GM19043 (cell line): Measurements from ENCODE around the gene KLHDC7B.
"Not testable (repeated sequence)": the region's sequence is repeated elsewhere in the genome, so short reads cannot be mapped to it uniquely, and the experiment has no call there.

ENCODE experiments used
- ATAC-seq: cut with Tn5 transposase; IDR thresholded peaks from one replicate; pipeline ENCODE4 v1.9.1; 2021; ENCODE audit warnings: low read depth; ENCODE audit not compliant: unreplicated experiment

Gene KLHDC7B

DNA sequence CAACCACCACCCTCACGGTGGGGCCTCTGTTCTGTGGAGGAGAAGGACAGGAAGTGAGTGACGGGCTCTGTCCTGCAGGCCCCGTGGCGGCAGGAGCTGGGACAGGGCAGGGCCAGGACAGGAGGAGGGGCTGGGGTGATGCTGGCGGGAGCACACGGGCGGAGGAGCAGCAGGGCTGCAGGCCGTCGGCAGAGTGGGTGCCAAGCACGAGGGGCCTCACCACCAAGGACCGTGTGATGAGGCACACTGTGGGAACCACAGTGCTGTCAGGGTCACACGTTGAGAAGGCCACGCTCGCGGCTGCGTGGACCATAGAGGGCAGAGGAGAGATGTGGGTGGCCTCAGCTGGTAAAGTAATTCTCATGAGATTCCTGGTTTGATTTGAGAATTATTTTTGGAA is 28.8 kb upstream of the KLHDC7B start:
- no peak for ATAC-seq

DNA sequence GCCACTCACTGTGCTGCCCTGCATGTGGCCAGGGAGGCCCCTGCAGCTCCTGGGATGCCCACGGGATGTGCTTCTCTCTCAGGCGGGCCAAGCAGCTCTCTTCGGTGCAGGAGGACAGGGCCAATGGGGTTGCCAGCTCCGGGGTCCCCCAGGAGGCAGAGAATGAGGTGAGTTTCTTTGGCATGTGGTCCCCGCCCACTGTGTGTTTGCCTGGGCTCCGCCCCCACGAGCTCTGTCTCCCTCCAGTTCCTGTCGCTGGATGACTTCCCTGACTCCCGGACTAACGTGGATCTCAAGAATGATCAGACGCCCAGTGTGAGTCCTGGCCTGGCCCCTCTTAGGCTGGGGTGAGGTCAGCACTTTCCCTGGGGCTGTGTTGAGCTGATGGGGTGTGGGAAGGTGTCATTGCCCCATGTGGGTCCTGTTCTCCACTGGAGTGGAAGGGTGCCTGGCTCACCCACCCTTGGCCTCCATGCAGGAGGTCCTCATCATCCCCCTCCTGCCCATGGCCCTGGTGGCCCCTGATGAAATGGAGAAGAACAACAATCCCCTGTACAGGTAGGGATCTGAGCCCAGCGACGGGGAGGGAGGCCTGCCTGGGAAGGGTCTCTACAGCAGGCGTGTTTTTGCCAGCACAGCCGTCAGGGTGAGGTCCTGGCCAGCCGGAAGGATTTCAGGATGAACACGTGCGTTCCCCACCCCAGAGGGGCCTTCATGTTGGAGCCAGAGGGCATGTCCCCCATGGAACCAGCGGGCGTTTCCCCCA is 28.0 kb upstream of the KLHDC7B start:
- ATAC-seq, result no peak

DNA sequence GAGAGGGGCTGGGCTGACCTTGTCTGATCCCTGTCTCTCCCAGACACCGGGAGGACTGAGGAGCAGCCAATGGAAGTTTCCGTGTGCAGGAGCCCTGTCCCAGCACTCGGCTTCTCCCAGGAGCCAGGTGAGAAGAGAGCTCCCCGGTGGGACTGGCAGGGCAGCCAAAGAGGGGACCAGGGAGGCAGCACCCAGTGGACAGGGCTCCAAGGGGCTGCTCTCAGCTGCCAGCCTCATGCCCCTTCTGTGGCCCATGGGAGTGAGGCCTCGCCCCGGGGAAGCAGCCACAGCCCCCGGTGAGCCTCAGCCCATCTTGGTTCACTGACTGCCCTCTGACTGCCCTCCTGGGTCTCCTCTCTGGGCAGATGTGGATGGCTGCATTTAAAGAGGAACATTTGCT is 27.1 kb upstream of the KLHDC7B start:
- ATAC-seq, result no peak

DNA sequence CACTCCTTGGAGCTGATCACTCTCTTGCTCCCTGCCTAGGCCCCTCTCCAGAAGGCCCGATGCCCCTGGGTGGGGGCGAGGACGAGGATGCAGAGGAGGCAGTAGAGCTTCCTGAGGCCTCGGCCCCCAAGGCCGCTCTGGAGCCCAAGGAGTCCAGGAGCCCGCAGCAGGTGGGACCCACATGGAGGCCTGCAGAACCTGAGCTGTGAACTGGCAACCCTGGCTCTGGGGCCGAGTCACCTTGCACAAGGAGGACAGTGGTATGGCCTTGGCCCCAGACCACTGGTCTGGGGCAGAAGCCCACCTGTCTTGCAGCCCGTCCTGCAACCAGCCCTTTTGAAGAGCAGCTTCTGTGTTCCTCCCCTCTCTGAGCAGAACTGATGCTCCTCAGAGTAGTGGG is 26.5 kb upstream of the KLHDC7B start:
- ATAC-seq, result no peak

DNA sequence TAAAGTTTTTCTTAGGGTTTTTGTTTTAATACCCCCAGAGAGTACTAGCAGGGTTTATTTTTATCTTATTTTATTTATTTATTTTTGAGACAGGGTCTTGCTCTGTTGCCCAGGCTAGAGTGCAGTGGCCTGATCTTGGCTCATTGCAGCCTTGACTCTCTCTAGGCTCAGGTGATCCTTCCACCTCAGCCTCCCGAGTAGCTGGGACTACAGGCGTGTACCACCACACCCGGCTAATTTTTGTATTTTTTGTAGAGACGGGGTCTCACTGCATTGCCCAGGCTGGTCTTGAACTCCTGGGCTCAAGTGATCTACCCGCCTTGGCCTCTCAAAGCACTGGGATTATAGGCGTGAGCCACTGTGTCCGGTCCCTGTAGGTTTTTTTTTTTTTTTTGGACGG is 25.5 kb upstream of the KLHDC7B start:
- ATAC-seq, result not testable (repeated sequence)

DNA sequence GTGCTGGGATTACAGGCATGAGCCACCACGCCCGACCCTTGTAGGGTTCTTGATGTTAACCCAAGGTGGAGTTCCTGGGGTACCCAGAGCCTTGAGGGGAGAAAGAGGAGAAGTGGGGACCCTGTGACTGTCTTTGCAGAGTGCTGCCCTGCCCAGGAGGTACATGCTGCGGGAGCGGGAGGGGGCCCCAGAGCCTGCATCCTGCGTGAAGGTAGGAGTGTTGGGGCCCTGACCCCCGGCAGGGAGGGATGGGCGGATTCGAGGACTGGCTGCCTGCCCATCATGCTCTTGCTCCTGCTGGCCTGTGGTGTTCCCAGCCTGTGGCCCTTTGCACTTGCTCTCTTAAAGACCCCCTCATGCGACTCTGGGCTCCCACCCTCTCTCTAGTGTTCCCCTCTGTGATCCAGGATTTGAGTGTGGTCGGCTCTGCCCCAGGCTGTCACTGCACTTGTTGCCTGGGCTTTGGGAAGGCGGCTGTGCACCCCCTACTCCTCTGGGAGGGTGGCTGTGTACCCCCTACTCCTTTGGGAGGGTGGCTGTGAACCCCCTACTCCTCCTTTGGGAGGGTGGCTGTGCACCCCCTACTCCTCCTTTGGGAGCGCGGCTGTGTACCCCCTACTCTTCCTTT is 24.8 kb upstream of the KLHDC7B start:
- no peak for ATAC-seq

DNA sequence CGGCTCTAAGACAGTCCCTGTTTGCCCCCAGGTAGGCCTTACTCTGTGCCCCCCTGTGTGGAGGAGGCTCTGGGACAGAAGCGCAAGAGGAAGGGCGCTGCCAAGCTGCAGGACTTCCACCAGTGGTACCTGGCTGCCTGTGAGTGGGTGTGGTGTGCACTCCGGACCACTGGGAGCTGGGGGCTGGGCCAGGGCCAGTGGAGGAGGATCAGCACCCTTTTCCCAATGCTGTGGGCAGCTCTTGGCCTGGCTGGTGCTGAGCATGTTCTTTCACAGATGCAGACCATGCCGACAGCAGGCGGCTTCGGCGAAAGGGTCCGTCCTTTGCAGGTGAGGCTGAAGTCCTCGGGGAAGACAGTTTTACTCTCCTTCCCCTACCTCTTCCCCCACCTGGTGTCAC is 24.0 kb upstream of the KLHDC7B start:
- no peak for ATAC-seq

DNA sequence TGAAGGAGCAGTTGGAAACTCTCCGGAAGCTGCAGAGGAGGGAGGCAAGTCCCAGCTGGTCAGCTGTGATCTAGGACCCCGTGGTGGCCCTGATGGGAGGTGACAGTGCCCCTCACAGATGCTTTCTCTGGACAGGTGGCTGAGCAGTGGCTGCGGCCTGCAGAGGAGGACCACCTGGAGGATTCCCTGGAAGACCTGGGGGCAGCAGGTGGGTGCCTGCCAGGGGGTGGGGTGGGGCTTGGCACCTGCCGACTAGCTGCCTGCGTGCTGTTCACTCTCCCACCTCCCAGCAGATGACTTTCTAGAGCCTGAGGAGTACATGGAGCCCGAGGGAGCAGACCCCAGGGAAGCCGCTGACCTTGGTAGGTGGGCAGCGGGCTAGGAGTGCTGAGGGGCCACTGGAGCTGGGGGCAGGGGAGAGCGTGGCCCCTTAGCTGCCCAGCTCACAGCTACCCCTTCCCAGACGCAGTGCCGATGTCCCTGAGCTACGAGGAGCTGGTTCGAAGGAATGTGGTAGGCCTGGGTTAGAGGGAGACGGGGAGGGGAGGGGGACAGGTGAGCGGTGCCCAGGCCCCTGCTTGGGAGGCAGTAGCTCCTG is 23.4 kb upstream of the KLHDC7B start:
- ATAC-seq, result no peak

DNA sequence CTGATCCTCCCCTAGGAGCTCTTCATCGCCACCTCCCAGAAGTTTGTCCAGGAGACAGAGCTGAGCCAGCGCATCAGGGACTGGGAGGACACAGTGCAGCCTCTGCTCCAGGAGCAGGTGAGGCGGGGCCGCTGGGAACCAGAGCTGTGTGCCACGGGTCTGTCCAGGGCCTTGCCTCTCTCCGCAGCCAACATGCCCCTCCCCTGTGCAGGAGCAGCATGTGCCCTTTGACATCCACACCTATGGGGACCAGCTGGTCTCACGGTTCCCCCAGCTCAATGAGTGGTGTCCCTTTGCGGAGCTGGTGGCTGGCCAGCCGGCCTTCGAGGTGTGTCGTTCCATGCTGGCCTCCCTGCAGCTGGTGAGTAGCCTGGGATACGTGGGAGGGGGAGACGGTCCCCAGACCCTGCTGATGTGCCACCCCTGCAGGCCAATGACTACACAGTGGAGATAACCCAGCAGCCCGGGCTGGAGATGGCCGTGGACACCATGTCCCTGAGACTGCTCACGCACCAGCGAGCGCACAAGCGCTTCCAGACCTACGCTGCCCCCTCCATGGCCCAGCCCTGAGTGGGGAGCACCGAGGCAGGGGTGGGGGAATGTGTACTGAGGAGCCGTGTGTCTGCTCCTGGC is 22.8 kb upstream of the KLHDC7B start:
- no peak for ATAC-seq

DNA sequence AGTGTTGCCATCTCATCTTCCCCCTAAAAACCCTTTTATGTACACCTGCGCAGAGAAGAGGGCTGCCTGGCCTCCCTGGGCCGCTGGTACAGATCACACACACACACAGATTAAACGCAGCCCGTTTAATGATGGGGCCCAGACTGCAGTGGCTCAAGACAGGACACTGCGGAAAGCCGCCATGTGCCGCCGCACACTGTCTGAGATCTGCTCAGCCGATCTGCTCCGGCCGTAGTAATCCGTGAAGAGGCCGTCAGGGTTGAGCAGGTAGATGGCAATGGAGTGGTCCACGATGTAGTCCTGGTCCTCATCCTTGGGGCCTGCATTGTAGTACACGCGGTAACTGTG is 22.3 kb upstream of the KLHDC7B start:
- no peak for ATAC-seq

DNA sequence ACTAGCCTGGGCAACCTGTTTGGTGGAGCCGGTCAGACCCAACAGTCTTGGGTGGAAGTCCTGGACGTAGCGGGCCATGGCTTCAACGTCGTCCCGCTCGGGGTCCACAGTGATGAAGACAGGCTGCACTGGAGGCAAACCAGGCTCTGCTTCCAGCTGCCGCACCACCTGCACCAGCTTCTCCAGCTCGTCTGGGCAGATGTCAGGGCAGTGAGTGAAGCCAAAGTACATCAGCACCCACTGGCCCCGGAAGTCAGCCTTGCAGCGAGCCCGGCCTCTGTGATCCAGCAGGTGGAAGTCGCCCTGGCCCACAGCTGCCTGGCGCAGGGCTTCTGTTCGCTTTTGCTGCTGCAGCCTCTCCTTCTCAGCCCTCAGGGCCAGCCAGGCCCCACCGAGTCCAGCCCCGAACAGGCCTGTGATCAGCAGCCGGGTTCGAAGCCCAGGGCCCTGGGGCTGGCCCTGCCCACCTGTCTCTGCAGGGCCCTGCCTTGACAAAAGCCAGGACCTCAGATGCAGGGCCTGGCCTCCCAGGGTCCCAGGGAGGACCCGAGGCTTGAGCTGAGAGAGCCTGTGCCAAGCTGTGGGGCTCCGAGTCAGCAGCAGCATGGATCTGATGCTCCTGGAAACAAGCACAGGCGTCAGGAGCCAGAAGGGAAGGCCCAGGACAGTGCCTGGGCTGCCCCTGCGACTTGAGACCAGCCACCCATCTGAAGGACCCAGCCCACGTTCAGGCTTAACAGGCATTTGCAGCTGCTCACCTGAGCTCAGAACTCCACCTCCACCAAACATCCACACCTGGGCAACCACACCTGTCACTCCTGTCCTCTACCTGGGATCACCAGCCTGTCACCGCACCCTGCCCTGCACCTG is 21.7 kb upstream of the KLHDC7B start:
- ATAC-seq, result no peak

DNA sequence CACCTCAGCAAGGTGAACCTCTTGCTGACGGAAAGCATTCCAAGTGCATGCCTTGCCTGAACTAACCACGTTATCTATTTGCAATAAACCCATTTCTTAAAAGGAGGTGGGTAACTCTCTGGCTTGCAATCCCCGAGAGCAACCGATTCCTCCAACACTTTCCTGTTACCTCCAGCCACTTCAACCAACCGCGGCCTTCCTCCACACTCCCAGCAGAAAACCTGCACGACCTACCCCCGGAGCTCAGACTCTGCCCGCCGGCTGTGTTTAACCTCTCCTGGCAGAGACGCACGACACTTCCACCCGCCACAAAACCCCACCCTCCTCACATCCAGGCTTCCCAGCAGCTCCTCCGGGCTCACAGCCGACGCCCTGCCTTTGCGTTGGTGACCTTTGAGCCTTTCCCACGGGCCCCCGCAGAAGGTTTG is 21.0 kb upstream of the KLHDC7B start:
- no peak for ATAC-seq

DNA sequence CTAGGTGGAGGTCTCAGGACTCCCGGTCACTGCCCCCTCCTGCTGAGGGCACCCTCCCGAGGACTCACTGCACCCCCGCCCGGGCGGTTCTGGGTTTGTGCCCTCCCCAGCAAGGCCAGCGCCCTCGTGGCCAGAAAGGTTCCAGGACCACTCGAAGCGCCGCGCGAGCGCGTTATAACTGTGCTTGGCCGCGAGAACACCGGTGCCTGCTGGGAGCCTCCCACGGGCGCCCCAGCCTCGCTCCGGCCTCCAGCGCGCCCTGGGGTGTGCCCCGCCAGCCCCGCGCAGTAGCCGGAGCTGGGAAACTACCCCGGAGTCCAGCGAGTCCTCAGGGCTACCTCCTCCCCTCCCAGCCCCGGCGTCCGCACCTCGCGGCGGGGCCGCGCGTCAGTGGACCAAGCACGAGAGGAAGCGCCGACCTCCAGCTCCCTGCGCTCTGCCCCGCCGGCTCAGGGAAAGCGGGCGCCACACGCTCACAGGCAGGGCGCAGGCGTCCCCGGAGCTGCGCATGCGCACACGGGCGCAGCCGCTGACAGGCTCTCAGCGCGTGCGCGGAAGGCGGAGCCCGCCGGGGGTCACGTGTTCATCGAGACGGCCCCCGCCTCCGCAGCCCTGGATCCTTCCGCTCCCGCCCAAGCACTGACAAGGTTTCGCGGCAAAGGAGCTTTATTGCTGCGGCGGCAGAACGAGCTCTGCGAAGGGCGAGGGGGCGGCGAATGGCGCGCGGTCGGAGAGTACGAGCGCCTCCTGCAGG is 20.4 kb upstream of the KLHDC7B start, which contains the start of gene SCO2:
Gene SCO2 (minus strand): TSS at position 495 of the 754 bp plus-strand sequence. CDS start 1,187 bp downstream, outside the sequence.
- ATAC-seq, result peak; percentile 35

DNA sequence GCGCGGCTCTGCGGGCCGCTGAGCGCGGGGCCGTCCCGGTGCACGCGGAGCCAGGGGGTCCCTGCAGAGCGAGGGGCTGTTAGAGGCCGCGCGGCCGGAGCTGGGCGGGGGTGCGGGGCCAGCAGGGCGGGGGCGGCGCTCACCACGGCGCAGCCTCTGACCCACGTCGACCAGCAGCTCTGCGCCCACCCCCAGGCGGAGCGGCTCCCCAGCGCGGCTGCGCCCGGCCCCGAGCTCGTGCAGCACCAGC is 19.9 kb upstream of the KLHDC7B start:
- no peak for ATAC-seq

DNA sequence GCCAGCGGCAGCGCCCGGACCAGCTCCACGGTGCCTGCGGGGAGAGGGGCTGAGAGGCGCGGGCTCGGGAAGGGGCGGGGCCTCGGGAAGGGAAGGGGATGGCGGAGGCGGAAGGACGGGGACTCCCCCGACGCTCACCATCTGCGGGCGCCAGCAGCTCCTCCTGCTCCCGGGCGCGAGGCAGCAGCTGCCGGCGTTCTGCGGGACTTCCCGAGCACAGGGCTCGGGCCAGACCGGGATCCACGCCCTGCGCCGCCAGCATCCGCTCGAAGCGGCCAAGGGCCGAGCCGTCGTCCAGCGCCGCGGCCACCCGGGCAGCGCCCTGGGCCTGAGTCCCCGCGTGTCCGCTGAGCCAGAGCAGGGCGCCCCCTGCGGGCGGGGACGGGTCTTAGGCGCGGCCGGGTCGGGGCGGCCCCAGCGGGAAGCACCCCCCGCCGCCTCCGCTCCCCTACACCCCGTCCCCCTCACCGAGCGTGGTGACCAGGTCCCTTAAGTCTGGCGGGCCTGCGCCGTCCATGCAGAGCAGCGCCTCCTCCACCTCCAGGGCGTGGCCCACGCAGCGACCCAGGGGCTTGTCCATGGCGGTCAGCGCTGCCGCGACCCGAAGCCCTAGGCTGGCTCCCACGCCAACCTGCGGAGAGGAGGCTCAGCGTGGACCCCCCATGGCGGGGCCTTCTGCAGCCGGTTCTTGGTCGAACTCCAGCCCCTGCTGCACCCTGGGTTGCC is 19.4 kb upstream of the KLHDC7B start:
- ATAC-seq, result peak; percentile 28

DNA sequence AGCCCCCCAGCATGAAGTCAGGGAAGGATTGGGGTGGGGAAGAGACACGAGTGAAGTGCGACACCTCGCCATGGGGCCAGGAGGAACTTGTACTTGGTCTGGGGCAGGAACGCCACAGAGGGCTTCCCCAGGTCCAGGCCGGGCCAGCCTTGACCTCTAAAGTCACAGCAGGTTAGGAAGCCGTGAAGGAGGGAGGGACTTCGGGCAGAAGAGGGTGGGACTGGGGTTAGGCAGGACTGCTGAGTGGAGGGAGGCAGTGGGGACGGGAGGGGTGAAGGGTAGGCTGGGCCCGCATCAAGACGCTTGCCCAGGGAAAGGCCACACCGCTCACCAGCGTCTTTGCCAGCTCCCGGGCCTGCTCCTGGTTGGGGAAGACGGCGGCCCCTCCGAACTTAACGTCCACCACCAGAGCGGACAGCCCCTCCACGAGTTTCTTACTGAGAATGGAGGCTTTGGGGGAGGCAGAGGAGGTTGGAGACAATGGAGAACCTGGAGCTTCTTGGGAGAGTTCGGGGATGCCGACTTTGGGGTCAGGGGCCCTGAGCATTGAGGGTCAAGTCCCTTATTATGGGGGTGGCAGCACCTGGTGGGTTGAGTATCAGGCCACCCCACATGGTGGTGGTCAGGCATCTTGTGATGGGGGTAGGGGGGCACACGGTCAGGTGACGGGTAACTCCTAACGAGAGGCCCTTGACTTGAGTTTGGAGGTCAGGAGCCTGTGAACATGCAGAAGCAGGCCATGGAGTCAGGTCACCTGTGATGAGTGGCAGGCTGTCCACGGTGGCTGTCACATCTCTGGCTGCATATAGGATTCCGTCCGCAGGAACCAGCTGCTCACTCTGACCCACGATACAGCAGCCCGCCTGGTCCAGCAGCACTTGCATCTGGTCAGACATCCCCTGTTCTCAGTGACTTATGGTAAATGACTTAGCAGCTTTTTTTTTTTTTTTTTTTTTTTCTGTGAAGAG is 18.6 kb upstream of the KLHDC7B start:
- no peak for ATAC-seq

DNA sequence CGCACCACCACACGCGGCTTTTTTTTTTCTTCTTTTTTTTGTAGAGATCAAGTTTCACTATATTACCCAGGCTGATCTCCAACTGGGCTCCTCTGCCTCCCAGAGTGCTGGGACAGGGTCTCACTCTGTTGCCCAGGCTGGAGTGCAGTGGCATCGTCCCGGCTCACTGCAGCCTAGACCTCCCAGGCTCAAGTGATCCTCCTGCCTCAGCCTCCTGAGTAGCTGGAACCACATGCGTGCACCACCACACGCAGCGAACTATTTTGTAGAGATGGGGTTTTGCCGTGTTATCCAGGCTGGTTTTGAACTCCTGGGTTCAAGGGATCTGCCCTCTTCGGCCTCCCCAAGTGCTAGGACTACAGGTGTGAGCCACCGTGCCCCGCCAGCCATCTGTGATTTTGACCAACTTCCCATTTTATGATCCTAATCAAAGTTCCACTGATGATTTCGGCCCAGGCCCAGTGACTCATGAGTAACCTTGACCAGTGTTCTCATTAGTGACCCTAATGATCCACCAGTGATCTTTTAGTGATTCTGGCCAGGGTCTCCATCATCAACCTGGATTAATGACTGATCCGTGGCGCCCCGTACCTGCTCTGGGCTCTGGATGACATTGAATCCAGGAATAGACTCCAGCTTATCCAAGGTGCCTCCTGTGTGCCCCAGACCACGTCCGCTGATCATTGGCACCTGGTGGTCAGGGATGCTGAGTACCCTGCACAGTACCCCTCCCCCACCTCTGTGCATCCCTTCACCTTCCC is 17.6 kb upstream of the KLHDC7B start:
- no peak for ATAC-seq
